GM21529 (cell line): ENCODE measurements around the gene CNIH4.
"Not testable (repeated sequence)": the region's sequence is repeated elsewhere in the genome, so short reads cannot be mapped to it uniquely, and the experiment has no call there.

ENCODE experiments used
- ATAC-seq: cut with Tn5 transposase; IDR thresholded peaks from one replicate; pipeline ENCODE4 v1.9.1; 2021; ENCODE audit not compliant: unreplicated experiment

The CNIH4 gene

GRCh38 chr1:224393294-224393693 is 36.6 kb downstream of the CNIH4 start:
- no peak for ATAC-seq

DNA sequence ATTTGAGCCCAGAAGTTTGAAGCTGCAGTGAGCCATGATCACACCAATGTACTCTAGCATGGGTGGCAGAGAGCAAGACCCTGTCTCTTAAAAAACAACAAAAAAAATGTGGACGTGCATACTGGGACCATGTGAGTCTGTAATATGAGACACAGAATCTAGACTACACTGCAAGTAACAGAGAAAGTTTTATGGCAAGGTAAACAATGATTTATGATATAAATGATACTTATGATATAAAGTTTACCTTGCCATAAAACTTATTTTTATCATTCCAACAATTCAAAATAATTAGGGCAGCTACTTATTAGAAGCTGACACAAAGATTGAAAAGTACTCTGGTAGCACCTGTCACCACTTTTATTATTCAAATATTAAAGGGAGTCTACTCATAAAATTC is 43.2 kb downstream of the CNIH4 start:
- no peak for ATAC-seq

DNA sequence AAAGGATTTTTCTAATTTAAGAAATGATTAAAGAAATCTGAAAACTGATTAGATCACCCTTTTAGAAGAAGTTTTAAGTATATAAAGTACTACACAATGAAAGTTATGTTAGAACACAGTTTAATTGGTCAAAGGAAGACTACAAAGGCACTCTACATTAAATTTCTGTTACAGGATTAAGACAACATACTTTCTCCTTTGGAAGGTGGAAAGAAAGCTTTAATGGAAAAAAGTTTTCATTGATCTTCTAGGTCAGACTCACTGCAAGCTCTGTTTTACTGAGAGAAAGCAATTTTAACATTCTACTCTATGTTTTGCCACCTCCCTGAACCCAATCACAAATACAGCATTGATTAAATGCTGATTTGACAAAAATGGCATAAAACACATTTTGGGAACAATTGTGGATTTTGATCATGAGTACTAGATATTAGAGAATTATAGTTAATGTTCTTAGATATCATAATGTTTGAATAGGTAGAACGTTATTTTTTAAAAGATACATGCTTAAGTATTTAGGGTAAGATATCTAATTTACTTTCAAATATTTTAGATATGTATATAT is 45.9 kb downstream of the CNIH4 start:
- ATAC-seq = no peak

GRCh38 chr1:224404916-224405603 is 48.4 kb downstream of the CNIH4 start:
- no peak for ATAC-seq

DNA sequence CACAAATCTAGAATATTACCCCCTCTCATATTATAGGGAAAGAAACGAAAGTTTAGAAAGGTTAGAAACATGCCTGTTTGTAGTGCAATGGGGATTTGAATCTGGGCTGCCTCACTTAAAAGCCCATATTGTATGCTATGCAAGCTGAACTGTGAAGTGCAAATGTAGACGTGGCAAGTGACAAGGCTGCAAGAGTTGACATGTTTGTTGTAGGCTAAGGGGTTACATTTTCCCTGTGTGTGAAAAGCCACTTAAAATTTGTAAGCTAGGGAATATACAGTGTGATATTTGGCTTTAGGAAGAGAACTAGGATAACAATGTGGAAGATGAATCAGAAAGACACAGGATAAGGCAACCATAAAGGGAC is 48.9 kb downstream of the CNIH4 start:
- no peak for ATAC-seq

DNA sequence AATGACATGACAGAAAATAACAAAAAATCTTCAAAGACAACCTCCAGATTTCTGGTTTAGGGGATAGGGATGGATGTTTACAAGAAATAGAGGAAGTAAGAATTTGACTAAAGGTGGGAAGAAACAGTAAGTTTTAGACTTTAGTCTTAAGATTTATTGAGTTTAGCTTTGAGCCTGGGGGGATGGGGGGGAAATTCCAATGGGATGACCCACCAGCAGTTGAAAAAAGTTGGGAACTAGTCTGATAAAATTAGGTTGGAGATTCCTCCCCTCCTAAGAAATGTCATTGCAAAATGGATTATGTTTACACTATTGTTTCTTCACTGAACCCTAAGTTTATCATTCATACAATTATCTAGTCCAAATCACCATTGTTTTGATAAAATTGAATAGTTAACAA is 49.5 kb downstream of the CNIH4 start:
- no peak for ATAC-seq

- ATAC-seq = no peak
Measured at GRCh38 chr1:224407571-224408293, 51.1 kb downstream of the CNIH4 start.

DNA sequence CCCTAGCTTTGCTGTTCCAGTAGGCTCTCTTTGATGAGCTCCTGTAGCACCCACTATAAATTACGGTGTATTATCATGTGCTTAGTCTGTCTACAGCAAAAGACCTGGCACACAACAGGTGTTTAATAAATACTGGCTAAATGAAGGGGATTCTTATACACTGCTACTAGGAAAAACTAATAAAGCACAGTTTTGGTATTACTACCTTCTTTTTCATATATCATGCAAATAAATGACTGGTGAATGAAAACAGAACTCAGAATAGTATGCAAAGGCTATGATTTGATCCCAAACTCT is 51.6 kb downstream of the CNIH4 start:
- no peak for ATAC-seq

GRCh38 chr1:224411766-224412165 is 55.1 kb downstream of the CNIH4 start:
- ATAC-seq = no peak

DNA sequence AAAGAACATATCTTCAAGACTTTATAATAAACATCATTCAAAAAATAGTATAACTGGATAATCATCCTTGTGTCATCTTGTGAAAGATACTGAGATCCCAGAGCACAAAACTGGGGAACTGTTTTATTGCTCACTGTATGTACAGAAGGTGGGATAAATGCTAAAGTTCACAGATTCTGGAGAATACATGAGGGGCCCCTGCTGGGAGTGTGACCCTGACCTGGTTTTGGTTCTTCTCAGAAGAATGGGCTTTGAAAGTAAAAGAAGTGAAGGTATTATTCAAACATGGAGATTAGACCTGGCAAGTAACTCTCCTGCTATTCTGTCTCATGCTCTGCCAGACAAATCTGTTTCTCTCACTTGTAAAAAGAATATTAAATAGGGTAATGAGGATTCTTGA is 63.4 kb downstream of the CNIH4 start:
- no peak for ATAC-seq

DNA sequence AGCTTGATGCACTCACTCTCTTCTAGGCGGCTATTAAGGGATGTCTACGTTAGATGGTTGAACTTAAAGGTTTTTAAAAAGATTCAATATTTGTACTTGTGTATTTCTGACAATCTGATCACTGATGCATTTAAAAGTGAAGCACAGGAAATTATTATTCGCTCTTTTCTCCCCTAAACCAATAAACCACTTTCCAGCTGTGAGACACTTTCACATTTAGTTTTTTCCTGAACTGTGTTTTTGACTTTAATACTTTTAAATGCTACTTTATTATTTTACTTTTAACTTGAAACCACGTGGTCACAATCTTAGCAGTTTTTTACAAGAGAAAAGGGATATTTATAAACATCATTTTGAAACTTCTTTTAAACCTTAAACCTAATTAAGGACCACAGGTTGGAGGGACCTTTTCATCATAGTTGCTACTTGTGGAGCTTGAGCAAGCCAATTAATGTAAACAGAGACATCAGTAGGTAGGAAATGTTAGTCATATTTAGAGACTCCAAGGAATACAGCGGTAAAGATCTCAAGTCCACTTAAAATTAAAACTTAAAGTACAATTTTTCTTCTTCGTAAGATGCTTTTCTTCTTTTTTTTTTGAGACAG is 68.7 kb downstream of the CNIH4 start:
- ATAC-seq = no peak

- not testable (repeated sequence) for ATAC-seq
Measured at GRCh38 chr1:224426869-224427268, 70.2 kb downstream of the CNIH4 start.

- no peak for ATAC-seq
Measured at GRCh38 chr1:224427346-224427745, 70.7 kb downstream of the CNIH4 start.

GRCh38 chr1:224428713-224429112 is 72.0 kb downstream of the CNIH4 start:
- ATAC-seq = not testable (repeated sequence)
